AG20443 (cell line): Measurements from ENCODE around the gene DLG2.

Source experiments
- DNase-seq: peaks from one replicate; pipeline ENCODE4 v3.0.0; 2012; ENCODE audit warnings: low spot score, mixed read lengths

The DLG2 gene

GRCh38 chr11:84775503-84775902, 851.6 kb downstream of the DLG2 start:
- no peak for DNase-seq

- no peak for DNase-seq
Observed at GRCh38 chr11:84763931-84764330, 863.2 kb downstream of the DLG2 start.

GRCh38 chr11:84757711-84758110, 869.4 kb downstream of the DLG2 start:
- no peak for DNase-seq

GRCh38 chr11:84751371-84751770, 875.8 kb downstream of the DLG2 start:
- no peak for DNase-seq

GRCh38 chr11:84747871-84748270, 879.3 kb downstream of the DLG2 start:
- DNase-seq = no peak

- no peak for DNase-seq
Observed at GRCh38 chr11:84740050-84740449, 887.1 kb downstream of the DLG2 start.

GRCh38 chr11:84724256-84724655, 902.9 kb downstream of the DLG2 start:
- DNase-seq = no peak

GRCh38 chr11:84722583-84723108, 904.5 kb downstream of the DLG2 start:
- DNase-seq = no peak

- DNase-seq = no peak
Observed at GRCh38 chr11:84721561-84721961, 905.6 kb downstream of the DLG2 start.

- DNase-seq = peak; percentile 29
Observed at GRCh38 chr11:84720706-84721402, 906.3 kb downstream of the DLG2 start.

- peak; percentile 11 for DNase-seq
Observed at GRCh38 chr11:84719935-84720577, 907.1 kb downstream of the DLG2 start.

GRCh38 chr11:84714316-84714780, 912.8 kb downstream of the DLG2 start:
- peak; percentile 43 for DNase-seq

GRCh38 chr11:84691830-84692229, 935.3 kb downstream of the DLG2 start:
- no peak for DNase-seq

- DNase-seq = no peak
Observed at GRCh38 chr11:84687433-84687832, 939.7 kb downstream of the DLG2 start.

- no peak for DNase-seq
Observed at GRCh38 chr11:84686716-84687115, 940.4 kb downstream of the DLG2 start.

GRCh38 chr11:84685976-84686375, 941.2 kb downstream of the DLG2 start:
- DNase-seq = no peak

GRCh38 chr11:84685149-84685548, 942.0 kb downstream of the DLG2 start:
- DNase-seq = no peak

GRCh38 chr11:84681456-84681855, 945.7 kb downstream of the DLG2 start:
- DNase-seq = no peak

GRCh38 chr11:84675396-84676025, 951.6 kb downstream of the DLG2 start:
- no peak for DNase-seq

GRCh38 chr11:84673753-84674152, 953.4 kb downstream of the DLG2 start:
- peak; percentile 8 for DNase-seq

GRCh38 chr11:84671325-84671999, 955.7 kb downstream of the DLG2 start:
- DNase-seq = no peak

GRCh38 chr11:84663731-84664130, 963.4 kb downstream of the DLG2 start:
- no peak for DNase-seq
